Right lobe of liver (tissue), 4 donors: ENCODE data around the gene CACNA2D1.

Source experiments
- POLR2A ChIP-seq: fragments of 450-650 bp; IDR thresholded peaks from one replicate; pipeline ENCODE4 v1.6.1; 2017; ENCODE audit warnings: antibody characterized with exemption, mild to moderate bottlenecking
- TF ChIP-seq, protein P1 (sequence below), 4 donors: fragments of 200-600 bp in 3 of 4; fragments of 450-650 bp in 1 of 4; IDR thresholded peaks; one replicate each; pipeline versions ENCODE4 v1.5.1 to v1.8.0; 2016 to 2022; ENCODE audit warnings: antibody characterized with exemption in 4 of 4, mild to moderate bottlenecking in 2 of 4
- donor health status: DM: no; HTN: no; CAD: no.
- donor health status: DM: no; HTN: no; CAD: no.
- donor health status: DM: no; HTN: yes; CAD: no.

DNA sequence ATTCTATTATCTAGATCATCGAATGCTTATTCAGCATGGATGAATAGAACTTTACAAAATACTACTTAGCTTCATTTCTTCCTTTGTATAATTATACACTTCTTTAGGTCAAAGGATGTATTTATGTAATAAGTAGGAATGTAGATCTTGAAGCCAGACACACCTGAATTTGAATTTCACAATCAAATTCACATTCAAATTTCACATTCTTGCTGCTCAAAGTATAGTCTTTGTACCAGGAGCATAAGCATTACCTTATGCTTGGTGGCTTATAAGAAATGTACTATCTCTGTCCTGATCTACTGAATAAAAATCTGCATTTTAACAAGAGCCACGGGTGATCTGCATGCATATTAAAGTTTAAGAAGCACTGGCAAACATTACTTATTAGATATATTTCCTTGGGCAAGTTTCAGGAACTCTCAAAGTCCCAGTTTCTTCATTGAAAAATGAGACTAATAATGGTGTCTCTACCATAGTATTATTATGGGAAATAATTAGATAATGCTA is 112.8 kb downstream of the CACNA2D1 start:
- TF ChIP-seq, protein P1, sequence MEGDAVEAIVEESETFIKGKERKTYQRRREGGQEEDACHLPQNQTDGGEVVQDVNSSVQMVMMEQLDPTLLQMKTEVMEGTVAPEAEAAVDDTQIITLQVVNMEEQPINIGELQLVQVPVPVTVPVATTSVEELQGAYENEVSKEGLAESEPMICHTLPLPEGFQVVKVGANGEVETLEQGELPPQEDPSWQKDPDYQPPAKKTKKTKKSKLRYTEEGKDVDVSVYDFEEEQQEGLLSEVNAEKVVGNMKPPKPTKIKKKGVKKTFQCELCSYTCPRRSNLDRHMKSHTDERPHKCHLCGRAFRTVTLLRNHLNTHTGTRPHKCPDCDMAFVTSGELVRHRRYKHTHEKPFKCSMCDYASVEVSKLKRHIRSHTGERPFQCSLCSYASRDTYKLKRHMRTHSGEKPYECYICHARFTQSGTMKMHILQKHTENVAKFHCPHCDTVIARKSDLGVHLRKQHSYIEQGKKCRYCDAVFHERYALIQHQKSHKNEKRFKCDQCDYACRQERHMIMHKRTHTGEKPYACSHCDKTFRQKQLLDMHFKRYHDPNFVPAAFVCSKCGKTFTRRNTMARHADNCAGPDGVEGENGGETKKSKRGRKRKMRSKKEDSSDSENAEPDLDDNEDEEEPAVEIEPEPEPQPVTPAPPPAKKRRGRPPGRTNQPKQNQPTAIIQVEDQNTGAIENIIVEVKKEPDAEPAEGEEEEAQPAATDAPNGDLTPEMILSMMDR (IDR thresholded peaks at IDR 0.05), result no peak
- TF ChIP-seq POLR2A, result no peak
